ENCODE data around the gene B4GALNT3.

- no peak for TF ChIP-seq POLR2A (IDR thresholded peaks at IDR 0.05; ENCODE audit: low read depth, low read length)
- no peak for TF ChIP-seq MTA3 (IDR thresholded peaks at IDR 0.05; ENCODE audit: borderline replicate concordance, low read length)
These were observed 35.7 kb downstream of the B4GALNT3 start for GRCh38 chr12:495466-495865.

All from GM12878 (cell line).